ENCODE results near the gene GPR152.

Gene GPR152

DNA sequence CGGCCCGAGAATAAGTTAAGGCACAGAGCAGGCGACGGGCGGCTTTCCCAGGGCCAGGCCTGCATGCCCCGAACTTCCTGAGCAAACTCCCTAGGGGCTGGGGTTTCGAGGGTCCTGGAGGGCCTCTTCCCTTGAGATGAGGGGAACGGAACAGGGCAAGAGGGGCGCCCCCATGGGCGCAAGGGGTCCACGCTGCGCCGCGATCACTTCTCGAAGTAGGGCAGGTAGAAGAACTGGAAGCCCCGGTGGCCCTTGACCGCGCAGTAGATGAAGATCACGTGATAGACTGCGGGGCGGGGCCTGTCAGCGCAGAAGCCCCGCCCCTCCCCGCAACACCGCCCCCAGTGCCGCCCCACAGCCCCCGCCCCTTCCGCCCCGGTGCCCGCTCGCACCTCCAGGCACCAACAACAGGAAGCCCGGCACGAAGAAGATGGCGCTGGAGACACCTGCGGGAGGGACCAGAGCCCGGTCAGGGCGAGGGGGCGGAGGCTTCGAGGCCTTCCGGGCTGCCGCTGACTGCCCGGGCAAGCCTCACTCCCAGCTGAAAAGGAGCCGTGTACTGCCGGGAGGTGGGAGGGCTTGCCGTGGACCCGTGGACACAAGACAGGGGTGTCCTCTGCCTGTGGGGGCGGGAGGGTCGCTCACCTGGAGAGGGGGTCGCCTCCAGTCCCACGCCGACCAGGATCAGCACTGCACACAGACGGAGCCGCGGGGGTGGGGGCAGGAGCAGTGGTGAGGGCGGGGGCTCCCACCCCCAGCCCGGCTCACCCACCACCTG, 12.1 kb upstream of the GPR152 start:
- DNase-seq = peak; percentile 72

DNA sequence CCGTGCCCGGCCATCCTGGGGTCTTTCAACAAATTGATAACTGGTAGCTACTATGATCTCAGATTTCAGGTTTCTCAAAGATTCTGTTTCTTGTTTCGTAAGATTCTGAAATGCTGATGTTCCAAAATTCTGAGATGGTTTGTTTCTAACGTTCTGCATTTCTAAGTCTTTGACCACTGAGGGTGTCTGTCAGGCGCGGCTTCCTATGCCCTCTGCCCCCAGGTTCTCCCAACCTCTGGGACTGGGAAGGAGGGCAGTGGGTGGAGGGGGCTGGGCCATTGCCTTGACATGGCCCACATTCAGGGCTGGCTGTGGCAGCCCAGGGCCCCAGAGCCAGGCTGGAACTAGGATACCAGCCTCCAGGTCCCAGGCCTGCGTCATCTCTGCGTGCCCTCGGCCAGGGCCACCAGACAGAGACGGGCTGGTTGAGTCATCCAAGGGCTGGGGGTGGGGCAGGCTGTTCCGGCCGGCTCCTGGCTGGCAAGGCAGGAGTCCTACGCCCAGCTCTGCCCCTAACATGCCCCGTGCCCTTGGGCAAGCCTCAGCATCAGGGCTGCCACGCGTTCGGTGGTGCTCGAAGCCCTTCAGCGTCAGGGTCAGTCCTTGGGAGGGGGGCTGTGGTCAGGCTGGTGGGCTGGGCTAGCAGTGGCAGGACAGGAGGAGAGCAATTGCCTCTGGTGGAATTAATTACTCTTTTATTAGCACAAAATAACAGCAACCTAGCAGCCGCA, 11.3 kb upstream of the GPR152 start:
- no peak for DNase-seq

DNA sequence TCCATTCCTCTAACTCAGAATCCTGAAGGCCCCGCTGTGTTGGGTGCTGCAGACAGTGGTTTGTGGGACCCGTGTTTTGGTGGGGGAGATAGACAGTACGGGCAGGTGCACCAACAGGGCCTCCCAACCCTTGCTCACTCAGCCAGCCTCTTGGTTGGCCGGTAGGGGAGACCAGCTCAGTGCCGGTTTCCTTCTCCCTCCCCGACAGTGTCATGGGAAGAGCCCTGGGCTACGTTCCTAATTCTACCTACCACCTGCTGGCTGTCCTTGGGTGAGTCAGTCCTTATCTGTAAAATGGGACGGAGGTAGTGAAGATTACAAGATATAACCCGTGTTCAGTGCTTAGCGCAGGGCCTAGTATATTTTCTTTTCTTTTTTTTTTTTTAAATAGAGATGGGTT, 10.7 kb upstream of the GPR152 start:
- DNase-seq = no peak

DNA sequence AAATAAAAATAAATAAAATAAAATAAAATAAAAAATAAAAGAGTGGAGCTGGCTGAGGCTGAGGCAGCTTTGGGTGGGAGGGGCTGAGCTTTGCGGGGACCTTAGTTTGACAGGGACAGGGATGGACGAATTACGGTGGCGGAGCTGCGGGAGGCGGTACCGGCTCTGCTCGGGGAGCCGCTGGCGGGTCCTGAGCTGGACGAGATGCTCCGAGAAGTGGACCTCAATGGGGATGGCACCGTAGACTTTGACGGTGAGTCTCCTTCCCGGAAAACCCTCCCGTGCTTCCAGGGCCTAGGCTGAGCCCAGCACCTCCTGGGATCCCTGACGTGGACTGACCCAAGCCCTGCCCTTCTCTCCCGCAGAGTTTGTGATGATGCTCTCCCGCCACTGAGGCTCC, 5.7 kb upstream of the GPR152 start:
- no peak for DNase-seq

DNA sequence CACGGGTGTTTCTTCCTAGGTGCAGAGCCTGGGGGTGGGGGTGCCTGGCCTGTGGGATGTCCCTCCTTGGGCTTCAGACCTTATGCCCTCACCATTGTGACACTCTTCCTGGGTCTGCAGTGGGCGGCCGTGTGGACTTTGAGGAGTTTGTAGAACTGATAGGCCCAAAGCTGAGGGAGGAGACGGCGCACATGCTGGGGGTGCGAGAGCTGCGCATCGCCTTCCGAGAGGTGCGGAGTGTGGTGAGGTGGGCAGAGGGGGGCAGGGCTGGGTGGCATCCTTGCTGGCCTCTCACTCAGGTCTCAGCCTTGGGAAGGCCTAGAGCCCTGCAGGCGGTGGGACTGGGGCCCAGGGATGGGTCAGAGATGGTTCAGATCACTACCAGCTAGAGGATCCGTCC, 4.9 kb upstream of the GPR152 start:
- DNase-seq = no peak

DNA sequence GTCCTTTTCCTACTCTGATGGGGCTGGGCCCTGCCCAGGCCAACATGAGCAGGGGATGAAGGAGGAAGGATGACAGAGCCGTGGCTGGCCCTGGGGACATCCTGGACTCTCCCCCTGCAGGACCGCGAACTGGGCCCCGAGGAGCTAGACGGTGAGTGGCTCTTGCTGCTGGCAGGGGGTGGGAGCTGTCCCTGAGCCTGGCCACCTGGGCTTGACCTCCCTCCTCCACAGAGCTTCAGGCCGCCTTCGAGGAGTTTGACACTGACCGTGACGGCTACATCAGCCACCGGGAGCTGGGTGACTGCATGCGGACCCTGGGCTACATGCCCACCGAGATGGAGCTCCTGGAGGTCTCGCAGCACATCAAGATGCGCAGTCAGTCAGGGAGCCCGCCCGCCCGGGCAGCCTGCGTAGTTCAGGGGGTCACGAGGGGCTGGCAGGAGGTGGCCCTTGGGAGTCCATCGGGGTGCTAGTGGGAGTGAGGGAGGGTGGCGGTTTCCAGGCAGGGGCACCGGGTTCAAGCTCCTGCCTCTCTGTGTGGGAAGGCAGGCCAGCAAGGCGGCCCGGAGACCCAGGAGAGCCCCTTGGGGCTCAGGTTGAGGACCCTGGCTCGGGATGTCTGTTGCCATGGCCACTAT, 3.7 kb upstream of the GPR152 start:
- DNase-seq = no peak

DNA sequence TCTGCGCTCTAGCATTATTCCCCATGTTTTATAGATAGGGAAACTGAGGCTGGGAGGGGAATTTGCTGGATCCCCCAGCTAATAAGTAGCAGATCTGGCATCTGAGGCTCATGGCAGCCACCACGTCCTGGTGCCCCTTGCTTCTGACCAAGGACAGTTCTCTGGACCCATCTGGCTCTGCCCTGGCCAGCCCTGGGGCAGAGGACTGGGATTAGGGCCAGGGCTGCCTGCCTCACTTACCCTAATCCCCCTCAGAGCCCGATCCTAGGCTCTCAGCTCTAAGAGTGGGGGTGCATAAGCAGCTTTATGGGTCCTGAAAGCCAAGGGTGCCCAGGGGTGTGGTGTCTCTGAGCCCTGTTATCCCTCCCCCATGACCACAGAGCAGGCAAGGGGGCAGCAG, 2.5 kb upstream of the GPR152 start, which contains the start of gene CABP4:
CABP4 (plus strand) TSS at position 301 of the 400 bp plus-strand sequence; CDS start at position 371, 70 bp downstream.
- DNase-seq = no peak

DNA sequence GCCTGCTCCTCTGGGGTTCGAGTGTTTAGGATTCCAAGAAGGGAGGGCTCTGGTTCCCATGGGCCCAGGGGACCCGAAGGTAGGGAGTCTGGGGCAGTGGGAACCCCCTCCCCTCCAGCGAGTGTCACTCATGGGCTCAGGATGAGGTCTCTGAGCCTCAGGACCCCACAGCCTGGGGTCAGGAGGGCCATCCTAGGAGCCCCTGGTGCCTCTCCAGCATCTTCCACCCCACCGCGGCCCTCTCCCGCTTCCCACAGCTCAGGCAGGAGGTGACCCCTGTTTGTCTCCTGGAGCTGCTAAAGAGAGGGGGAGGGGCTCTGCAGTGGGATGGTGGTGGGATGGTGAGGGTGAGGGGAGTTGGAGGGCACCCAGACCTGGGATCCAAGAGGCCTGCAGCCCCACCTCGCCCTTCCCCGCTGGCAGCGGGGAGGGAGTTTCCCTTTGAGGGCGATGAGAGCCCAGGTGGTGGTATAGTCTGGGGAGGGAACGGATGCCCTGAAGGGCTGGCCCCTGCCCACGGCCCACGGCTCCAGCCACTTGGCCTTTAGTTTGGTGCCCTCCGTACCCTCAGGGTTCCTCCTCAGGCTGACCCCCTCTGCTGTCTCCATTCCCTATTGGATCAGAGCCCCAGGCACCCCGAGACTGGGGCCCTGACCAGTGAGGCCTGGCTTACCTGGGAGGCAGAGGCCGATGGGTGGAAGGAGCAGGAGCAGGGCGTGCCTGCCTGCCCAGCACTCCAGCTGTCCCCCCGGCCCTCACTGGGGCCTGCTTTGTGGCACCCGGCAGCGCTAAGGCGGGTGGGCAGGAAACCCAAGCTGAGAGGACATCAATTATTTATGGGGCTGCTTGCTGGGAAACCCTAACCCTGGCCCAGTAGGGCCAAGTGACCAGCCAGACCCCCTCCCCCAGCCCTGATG, 1.5 kb upstream of the GPR152 start:
- DNase-seq = no peak

DNA sequence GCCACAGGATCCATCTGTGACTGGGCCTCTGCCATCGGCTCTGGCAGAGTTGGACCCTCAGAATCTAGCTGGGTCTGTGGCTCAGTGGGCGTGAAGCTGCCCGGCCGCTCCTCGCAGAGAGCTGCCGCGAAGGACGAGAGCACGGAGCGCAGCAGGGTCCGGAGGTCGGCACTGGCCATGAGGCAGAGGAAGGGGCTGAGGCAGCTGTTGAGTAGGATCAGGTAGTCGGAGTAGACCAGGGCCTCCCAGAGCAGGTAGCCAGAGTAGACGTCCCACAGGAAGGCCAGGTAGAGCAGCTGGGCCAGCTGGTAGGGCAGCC, 912 bp downstream of the GPR152 start:
- no peak for DNase-seq

DNA sequence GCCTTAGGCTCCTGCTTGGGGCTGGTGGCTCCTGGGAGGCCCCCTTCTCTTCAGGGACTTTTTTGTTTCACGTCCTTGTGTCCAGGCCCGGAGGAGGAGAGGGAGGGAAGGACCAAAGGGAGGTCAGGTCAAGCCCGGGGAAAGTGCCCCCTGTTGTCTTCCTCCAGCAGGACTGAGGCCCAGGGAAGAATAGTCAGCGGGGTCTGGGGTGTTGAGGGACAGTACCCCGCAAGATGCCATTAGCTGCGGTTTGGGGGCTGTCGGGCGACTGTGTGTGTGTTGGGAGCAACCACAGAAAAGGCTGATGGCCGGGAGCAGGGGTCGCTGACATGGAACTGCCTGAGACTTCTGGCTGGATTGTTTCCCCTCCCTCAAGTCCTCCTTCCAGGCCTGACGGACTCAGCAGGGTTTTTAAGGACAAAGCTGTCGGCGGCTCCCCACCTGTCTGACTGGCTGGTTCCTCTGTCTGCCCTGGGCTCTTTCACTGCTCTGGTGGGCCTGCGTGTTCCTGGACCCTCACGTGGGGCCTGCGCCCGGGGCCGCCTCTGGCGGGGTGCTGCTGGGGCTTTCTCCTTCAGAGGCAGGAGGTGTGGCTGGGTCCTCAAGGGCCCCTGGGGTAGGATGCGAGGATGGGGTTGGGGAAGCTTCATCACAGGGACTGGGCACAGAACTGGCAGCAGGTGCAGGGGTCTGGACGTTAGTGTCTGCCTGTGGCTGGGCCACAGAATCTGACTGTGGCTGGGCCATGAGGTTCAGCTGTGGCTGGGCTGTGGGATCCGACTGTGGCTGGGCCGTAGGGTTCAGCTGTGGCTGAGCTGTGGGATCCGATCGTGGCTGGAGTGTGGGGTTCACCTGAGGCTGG, 1.5 kb downstream of the GPR152 start:
- no peak for DNase-seq

DNA sequence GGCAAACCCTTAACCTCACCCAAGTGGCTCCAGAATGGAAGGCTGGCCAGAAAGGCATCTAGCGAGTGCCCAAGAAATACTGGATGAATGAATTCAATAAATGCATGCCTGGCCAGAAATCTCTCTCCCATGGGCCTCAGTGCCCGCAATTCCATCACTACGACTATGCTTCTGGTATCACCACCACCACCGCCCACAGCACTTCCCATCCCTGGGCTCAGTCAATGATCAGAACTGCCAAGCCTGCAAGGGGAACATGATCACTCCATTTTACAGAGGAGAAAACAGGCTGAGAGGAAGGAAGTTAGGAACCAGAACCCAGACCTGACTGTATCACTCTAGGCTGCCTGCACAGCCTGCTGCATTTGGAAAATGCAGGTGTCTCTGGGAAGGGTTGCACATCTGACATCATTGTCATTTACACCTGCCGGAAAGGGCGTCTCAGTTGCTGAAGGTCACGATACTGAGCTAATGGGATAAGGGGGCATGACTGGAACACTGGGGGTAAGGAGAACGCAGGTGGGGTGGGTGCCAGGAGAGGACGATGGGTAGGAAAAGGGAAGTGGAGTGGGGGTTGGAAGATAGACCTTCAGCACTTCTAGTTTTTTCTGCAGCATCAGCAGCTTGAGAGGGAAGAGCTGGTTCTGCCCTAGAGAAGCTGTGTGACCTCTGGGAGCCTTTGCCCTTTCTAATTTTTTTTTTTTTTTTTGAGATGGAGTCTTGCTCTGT, 3.2 kb downstream of the GPR152 start:
- no peak for DNase-seq

DNA sequence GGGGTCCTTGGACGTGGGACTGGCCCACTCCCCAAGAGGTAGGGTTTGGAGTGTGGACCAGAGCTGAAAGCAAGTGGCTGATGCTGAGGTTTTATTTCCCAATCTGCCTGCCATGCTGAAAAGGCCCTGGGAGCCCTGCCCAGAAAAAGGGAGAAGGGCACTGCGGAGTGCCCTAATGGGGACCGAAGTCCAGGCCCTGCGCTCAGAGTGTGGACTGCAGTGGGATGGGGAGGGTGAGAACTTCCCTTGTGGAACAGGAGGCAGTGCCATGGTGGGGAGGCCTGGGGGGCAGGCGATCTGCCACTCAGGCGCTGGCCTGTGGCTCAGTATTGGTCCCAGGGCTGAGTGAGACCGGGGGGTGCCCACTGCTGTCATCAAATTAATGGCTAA, 4.3 kb downstream of the GPR152 start:
- no peak for DNase-seq

DNA sequence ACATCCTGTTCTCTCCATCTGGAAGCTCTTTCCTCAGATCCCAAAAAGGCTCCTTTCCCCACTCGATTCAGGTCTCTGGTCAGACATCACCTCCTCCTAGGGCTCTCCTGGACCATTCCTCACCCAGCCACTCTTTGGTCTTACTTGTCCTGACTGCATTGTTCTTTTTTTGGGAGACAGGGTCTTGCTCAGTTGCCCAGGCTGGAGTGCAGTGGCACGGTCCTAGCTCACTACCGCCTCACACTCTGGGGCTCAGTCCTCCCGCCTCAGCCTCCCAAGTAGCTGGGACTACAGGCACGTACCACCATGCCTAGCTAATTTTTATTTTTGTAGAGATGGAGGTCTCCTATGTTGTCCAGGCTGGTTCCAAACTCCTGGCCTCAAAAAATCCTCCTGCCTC, 7.0 kb downstream of the GPR152 start:
- no peak for DNase-seq

DNA sequence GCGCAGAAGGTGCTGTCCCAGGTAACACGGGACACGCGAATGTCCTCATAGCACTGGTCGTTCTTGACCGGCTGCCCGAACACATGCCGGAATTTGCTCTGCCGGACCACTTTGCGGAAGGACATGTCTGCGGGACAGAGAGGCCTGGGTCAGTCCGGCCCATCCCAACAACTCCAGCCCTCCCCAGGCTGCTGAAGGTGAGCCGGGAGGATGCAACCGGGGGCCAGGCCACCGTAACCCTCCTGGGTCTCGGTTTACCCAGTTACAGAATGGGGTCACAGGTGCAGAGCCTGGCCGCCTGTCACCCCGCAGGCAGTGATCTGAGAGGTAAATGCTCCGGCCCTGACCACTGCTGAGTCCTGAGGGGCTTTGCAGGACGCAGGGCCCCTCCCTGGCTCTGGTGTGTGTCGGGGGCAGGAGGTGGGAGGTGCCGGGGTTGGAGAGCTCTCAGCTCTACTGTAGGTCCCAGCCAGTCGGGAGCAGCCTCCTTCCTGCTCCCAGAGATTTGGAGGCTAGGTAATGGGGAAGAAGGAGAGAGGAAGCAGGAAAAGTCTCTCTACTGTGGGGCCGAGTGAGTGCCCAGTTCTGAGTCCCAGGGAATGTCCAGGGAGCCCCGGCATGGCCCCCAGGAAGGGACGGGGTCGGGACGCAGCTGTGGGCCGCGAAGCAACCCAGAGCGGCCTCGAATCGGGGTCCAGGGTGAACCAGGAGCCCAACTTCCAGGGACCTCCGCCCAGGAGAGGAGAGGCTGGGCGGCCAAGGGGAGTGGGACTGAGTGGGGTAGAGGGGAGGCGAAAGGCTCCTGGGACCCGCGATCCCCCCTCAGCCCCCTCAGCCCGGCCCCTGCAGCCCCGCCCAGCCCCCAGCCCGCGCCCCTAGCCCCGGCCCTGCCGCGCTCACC, 9.8 kb downstream of the GPR152 start:
- no peak for DNase-seq

DNA sequence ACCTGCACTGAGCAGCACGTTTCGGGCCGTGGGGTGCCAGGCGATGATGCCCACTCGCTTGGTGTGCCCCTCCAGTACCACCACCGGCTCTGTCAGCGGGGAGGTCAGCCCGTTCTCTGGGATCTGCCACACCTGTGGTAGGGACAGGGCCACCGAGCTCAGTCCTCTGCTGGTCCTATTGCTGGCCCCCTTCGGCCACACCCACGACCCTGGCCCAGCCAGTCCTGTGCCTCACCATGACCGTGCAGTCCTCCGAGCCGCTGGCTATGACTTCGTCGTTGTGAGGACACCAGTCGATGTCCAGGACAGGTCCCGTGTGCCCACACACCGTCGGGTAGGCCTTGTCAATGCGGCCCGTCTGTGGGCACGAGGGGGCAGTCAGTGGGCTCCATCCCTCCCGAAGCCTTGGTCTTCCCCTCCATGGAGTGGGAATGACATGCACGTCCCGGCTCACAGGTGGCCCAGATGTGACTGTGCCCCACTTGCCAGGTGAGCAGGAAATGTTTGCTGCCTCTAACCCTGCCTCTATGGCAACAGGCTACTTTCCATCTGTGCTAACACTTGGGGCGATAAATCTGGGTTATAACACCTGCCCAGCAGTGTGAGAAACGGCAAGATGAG, 10.7 kb downstream of the GPR152 start:
- no peak for DNase-seq

DNA sequence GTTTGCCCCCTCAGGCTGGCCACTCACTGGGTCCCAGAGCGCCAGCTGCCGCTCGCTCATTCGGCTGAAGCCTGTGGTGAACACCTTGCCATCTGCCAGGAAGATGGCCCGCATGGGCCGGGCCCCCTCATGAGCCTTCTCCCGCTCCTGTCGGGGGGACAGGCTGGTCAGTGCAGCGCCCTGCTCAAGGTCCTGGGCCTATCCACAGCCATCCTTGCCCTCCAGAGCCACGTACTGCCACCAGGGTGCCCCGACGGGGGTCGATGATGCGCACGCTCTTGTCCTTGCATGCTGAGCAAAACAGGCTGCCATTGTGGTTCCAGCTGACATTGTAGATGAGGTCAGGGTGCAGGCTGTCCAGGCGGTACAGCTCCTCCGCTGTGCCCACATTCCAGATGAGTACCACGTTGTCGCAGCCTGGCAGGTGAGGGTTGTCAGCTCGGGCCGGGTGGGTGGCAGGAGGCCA, 11.4 kb downstream of the GPR152 start:
- DNase-seq = no peak

DNA sequence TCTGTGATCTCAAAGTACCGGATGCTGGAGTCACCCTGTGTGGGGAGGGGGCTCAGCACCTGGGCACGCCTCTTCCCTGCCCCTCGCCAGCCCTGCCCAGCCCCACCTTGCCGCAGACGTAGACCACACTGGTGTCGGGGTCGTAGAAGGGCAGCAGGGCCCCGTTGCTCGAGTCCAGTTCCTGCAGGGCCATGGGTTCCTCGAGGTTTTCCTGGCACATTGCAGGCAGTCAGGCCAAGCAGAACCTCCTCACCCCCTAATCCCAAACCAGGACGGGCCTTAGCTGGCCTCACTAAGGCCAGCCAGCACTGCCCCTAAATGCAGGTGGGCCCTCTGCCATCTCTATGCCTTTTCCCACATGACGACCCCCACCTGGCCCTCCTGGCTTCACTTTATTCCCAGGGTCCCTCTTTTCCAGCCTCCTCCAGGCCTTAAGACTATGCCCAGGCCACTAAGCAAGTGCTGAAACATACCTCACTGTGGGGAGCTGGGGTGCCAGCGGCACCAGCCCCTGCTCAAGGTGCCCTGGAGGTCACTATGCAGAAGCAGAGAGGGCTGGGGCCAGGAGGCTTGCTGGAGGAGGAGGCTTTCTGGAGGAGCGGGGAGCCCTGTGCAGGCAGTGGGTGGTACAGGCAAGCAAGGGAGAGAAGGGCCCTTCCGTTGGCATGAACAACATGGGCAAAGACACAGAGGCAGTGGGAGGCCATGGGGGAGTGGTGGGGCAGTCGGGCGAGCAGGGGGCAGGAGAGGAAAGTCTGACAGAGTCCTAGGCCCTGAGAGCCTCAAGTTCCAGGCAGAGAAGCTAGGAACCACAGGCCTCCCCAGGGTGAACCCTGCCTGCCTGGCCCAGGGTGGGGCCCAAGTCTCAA, 12.1 kb downstream of the GPR152 start:
- no peak for DNase-seq
